HEK293T (cell line): Measurements from ENCODE around the gene MAML1.

Experiments used
- ARNT ChIP-seq: fragments of 450-650 bp; IDR thresholded peaks from 2 replicates; pipeline ENCODE4 v1.6.1; 2017; ENCODE audit warnings: mild to moderate bottlenecking
- BHLHE40 ChIP-seq: fragments of 450-650 bp; IDR thresholded peaks from 2 replicates; pipeline ENCODE4 v1.6.1; 2016; ENCODE audit warnings: mild to moderate bottlenecking, moderate library complexity, borderline replicate concordance
- FOXK2 ChIP-seq: fragments of 450-650 bp; IDR thresholded peaks from 2 replicates; pipeline ENCODE4 v1.6.1; 2016; ENCODE audit warnings: mild to moderate bottlenecking
- FOXM1 ChIP-seq: fragments of 450-650 bp; IDR thresholded peaks from 2 replicates; pipeline ENCODE4 v1.6.1; 2017; ENCODE audit warnings: mild to moderate bottlenecking, borderline replicate concordance
- SP1 ChIP-seq: fragments of 450-650 bp; IDR thresholded peaks from 2 replicates; pipeline ENCODE4 v1.6.1; 2017
- SUZ12 ChIP-seq: fragments of 450-650 bp; IDR thresholded peaks from 2 replicates; pipeline ENCODE4 v1.6.1; 2016; ENCODE audit warnings: mild to moderate bottlenecking
- TARDBP ChIP-seq: fragments of 450-650 bp; IDR thresholded peaks from 2 replicates; pipeline ENCODE4 v1.6.1; 2016
- ZNF384 ChIP-seq: fragments of 450-650 bp; IDR thresholded peaks from 2 replicates; pipeline ENCODE4 v1.6.1; 2016
- TF ChIP-seq, protein P1 (sequence below): fragments of 450-650 bp; IDR thresholded peaks from 2 replicates; pipeline ENCODE4 v1.6.1; 2016

DNA sequence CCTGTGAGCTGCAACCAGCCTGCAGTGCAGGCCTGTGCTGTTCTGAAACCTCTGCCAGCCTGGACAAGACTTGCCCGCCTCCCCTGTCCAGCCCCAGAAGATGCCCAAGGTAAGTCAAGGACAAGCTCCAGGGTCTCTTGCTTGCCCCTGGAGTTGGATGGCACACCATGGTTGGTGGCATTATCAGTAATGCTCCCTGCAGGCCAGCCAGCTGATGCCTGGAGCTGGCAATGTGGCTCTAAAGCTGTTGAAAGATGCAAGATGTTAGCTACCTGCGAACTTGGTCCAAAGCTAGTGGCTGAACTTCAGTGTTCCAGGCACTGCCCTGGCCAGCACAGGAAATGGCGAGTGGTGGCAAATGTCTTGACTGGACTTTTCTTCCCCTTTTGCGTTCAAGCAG is 47.2 kb downstream of the MAML1 start:
- no peak for TF ChIP-seq SP1
- no peak for TF ChIP-seq BHLHE40
- TF ChIP-seq SUZ12: no peak
- TF ChIP-seq FOXM1: no peak
- TF ChIP-seq, protein P1, sequence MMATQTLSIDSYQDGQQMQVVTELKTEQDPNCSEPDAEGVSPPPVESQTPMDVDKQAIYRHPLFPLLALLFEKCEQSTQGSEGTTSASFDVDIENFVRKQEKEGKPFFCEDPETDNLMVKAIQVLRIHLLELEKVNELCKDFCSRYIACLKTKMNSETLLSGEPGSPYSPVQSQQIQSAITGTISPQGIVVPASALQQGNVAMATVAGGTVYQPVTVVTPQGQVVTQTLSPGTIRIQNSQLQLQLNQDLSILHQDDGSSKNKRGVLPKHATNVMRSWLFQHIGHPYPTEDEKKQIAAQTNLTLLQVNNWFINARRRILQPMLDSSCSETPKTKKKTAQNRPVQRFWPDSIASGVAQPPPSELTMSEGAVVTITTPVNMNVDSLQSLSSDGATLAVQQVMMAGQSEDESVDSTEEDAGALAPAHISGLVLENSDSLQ: no peak
- no peak for TF ChIP-seq FOXK2
- no peak for TF ChIP-seq TARDBP
- TF ChIP-seq ARNT: no peak
- no peak for TF ChIP-seq ZNF384
